CD4-positive, alpha-beta T cell treated with Interferon gamma for 1 hour (primary cell): ENCODE measurements around the gene XXYLT1.
A peak's percentile ranks its signal among the peaks of the same experiment; 100 is the strongest.

Experiments used
- DNase-seq: peaks from one replicate; pipeline ENCODE4 v3.0.0-alpha.2; 2020

Gene XXYLT1

DNA sequence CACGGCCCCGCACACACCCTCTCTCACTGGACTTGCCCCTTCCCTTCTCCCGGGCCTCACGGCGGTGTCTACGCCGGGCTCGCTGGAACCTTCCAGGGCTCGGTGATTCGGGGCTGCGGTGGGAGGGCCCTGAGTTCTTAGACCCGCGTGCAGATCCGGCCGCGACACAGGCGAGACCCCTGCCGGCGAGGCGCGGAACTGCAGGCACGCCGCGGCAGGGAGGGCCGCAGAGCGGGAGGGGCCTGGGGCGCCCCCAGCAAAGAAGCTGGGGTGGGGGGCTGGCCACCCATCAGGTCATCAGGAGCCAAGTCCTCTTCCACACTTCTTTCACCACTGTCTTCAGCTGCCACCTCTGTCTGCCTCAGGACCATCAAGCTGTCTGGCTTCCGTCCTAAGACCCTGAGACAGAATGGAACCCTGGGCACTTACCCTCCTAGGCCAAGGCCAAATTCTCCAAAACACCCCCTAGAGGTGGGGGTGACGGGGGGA, 164.5 kb downstream of the XXYLT1 start:
- DNase-seq, result peak; percentile 66

GRCh38 chr3:195105841-195106417, 165.0 kb downstream of the XXYLT1 start:
- DNase-seq, result no peak

GRCh38 chr3:195105389-195105788, 165.6 kb downstream of the XXYLT1 start:
- no peak for DNase-seq

- DNase-seq, result no peak
Measured at GRCh38 chr3:195104340-195104739, 166.6 kb downstream of the XXYLT1 start.

DNA sequence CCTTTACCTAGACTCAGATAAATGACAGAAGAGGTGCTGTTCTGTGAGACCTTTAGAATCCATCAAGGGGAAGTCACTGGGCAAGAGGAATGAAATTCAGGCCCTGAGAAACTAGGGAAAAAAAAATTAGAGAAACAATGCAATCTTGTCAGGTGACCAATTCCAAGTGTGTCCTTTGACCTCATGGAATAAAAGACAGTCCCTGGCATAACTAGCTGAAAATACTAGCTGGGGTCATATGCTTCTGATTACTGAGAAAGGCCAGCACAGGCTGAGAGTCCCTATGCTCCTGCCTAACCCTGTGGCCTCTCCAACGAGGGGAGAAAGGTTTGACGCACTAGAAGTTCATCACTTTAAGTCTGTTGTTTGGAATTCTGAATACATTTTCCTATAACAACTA, 167.3 kb downstream of the XXYLT1 start:
- no peak for DNase-seq

DNA sequence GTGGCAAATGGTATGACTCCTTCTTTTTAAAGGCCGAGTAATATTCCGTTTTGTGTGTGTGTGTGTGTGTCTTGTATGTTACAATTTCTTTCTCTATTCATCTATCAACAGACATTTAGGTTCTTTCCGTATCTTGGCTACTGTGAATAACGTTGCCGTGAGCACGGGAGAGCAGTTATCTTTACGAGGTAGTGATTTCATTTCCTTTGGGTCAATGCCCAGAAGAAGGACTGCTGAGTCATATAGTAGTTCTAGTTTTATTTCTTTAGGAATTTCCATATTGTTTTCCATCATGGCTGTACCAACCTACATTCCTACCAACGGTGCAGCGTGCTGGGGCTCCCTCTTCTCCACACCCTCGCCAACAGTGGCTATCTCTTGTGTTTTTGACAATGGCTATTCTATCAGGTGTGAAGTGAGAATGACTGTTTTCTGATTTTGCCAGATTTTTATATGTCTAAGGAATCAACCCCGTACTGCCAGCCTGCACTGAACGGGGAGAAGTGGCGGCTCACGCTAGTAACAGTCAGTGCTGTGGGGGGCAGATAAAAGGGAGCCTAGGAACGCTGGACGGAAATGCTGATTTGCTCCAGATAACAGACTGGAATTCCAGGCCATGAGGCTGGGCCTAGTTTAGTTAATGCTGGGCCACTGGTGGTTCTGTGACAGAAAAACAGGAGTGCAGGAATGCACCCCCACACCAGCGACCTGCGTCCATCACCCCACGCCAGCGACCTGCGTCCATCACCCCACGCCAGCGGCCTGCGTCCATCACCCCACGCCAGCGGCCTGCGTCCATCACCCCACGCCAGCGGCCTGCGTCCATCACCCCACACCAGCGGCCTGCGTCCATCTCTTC, 168.1 kb downstream of the XXYLT1 start:
- DNase-seq, result peak; percentile 19

- no peak for DNase-seq
Measured at GRCh38 chr3:195101927-195102608, 168.9 kb downstream of the XXYLT1 start.

DNA sequence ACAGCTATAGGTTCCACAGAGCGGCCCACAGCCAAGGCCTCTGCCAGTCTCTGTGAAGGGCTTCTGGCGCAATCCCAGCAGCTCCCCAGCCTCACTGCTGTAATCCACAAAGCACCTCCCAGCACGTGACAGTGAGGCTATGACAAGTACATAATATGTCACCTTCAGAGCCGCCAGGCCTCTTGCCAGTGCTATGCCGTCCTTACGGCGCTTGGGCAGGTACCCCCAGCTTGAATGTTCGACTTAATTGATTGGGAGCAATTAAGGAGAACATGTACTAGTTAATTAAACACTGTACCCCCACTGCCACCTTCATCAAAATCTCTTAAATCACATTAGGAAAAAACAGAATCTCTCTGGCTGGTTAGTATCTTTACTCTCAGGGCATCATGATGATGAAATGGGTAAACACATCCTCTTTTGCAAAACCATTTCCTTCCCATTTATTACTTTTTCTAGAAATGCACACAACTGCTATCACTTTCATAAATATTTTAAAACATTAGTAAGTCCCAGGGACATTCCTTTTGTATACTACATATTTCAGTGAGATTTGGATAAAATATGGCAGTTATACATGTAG, 169.9 kb downstream of the XXYLT1 start:
- DNase-seq, result peak; percentile 75

DNA sequence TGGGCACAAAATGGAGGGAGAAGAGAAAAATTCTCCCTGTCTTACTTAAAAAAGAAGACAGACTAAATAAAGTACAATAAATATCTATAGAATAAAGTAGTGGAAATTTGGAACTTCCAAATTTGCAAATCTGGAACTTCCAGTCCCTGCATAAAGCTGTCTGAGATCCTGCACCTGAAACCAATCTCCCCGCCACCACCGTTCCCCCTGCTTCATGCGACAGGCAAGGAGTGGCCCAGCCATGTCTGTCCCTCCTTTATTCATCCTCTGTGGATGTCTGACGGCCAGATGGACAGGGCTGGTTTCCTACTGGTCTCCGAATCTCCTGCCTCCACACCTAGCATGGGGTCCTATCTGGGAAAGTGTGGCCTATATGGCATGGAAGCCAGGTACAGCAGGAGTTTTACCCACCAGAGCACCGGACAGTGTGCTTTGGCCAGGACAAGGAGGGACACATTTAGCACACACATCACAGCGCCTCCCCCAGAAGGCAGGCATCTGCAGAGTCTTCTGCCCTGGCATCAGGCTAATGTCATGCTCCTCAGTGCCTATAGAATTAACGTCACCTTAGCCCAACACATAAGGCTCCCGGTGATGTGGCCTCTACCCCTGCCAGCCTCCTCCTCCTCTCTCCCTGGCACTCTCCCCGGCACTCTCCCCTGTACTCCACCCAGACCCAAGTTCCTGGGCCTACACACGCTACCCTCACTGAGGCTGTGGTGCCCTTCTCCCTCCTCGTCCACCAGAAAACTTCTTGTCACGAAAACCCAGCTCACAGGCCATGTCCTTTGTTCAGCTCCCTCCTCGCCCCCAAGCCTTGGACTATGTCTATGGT, 170.8 kb downstream of the XXYLT1 start:
- no peak for DNase-seq

GRCh38 chr3:195098741-195099525, 172.0 kb downstream of the XXYLT1 start:
- no peak for DNase-seq

DNA sequence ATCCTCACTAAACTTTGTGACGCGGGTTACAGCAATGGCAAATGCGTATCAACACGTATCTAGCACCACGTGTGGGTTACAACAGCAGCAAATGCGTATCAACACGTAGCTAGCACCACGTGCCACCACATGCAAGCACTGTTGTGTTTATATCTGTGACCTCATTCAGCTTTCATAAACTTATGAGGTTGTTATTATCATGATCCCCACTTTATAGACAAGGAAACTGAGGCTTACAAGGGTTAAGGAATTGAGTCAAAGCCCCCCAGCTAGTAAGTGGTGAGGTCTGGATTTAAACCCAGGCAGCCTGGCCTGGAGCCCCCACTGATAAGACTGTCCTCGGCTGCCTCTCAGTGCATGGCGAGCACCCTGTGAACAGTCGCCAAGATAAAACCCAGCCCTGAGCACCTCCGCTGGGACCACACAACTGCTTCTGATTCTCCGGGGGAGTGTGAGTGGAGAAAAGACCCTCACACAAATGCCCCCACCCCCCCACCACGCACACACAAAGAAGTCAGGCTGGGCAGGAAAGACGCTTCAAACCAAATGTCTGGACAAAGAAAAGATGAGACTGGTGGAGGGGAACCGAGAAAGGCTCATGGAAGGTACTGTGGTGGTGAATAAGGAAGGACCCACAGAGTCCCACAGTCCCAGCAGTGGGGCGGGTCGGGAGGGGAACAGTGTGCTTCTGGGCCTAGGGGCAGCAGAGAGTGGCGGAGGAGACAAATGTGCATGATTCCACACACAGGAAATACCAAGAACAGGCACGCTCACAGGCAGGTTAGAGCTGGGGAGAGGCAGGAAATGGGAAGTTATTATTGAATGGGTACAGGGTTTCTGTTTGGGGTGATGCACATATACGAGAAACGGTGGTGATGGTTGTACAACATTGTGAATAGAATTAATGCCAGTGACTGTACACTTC, 173.4 kb downstream of the XXYLT1 start:
- no peak for DNase-seq

GRCh38 chr3:195096484-195097330, 174.3 kb downstream of the XXYLT1 start:
- no peak for DNase-seq

DNA sequence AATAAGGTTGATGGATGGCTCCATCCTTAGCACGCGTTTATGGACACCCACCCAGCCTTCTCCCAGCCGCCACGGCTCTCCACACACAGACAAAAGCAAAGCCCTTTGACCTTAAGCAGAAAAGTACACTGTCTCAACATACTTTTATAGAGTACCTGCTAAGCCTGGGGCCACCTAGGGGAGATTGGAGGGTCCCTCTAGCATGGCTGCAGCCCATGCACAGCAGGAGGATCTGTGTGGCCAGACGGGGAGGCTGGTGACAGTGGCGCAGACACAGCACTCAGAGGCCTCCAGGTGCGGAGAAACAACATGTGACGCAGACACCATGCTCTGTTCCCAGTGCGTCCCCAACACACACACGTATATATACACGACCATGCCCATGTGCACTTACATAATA, 174.9 kb downstream of the XXYLT1 start:
- DNase-seq, result no peak

- no peak for DNase-seq
Measured at GRCh38 chr3:195095704-195096036, 175.3 kb downstream of the XXYLT1 start.

DNA sequence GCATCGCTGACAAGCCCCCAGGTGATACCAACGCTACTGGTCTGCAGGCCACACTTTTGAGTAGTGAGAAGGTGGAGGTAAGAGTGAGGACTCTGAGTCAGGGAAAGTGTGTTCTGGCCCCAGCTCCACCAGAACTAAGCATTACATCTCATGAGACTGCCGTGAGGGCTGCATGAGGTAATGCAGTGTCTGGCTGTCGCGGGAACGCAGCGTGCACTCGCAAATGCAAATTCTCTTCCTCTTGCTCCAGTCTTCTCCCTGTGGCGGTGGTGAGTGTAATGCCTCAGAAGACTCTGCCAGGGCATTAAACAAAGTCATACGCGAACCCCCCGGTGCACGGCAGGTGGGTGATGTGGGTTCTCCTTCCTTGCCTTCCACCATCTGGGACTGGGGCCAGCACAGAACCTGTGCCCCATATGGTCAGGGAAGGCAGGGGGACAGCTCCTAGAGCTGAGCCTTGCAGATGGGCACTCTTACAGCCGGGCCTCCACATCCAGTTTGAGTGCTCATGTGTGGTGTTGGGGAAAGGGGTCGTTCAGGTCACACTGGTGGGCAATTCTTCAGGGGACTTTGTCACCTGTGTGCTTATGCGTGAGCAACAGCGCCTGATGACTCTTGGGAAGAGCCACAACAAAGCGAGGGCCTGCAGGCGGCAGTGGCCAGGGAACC, 175.8 kb downstream of the XXYLT1 start:
- peak; percentile 61 for DNase-seq

GRCh38 chr3:195094191-195094921, 176.6 kb downstream of the XXYLT1 start:
- DNase-seq, result peak; percentile 68

GRCh38 chr3:195093731-195094130, 177.2 kb downstream of the XXYLT1 start:
- no peak for DNase-seq
